ENCODE results near the gene OTOF. TPM values are rescaled to one million over a fixed set of nuclear protein-coding genes. Genes with fewer than 3 reads are reported as not detected.

OTOF gene
- total RNA-seq, 1 experiment from 2014 or later, result 0.10 TPM

- intact Hi-C loops (cut with micrococcal nuclease), result no loop called here
- no TSS peak for BruUV-seq (replicated peaks)
- CTCF ChIA-PET, result no interaction called here
- H3K27ac ChIP-seq (ENCODE audit: low read depth, low read length), result no peak overlapping the region
- H3K9me3 ChIP-seq (ENCODE audit: control insufficient read depth in 1 of 2, insufficient read depth in 1 of 2, low read depth in 1 of 2, low read length in 2 of 2), result no peaks in the 10 kb centered on the region
- no peaks in the 10 kb centered on the region for H3K36me3 ChIP-seq (ENCODE audit: control insufficient read depth in 1 of 2, insufficient read depth in 2 of 2, low read length in 2 of 2)
- H3K4me1 ChIP-seq (ENCODE audit: control insufficient read depth in 1 of 2, insufficient read depth in 2 of 2, low read length in 2 of 2), result no peaks in the 10 kb centered on the region
- no peak overlapping the region for H3K4me3 ChIP-seq (replicated peaks in 1 of 2; ENCODE audit: low read depth in 1 of 2, low read length in 2 of 2)
- H2AFZ ChIP-seq (ENCODE audit: low read depth, low read length, poor library complexity, severe bottlenecking), result no peak overlapping the region
- no peak overlapping the region for H3K9ac ChIP-seq (ENCODE audit: low read length)
- ATAC-seq (no peak), DNase-seq (ENCODE audit: low read depth, low spot score) (no peak)
- H3K9me2 ChIP-seq (ENCODE audit: insufficient read depth), result no peaks in the 10 kb centered on the region
- no peaks in the 10 kb centered on the region for H3K79me2 ChIP-seq (ENCODE audit: insufficient read depth, low read length)
- TF ChIP-seq POLR2AphosphoS5 (IDR thresholded peaks at IDR 0.05; ENCODE audit: low read depth, low read length) (no peak), SIN3A (IDR thresholded peaks at IDR 0.05; ENCODE audit: low read depth) (no peak), MAX (IDR thresholded peaks at IDR 0.05) (no peak), CTCF (IDR thresholded peaks at IDR 0.05 in 2 of 3, conservative IDR thresholded peaks at IDR 0.05 in 1 of 3; ENCODE audit: borderline replicate concordance in 1 of 3, insufficient read depth in 1 of 3, low read depth in 2 of 3, low read length in 2 of 3) (no peak)
- POLR2A ChIA-PET, result no interaction called here
- RAD21 ChIA-PET (ENCODE audit: low non-redundant PET in 1 of 2, low total read pairs in 2 of 2, uncharacterized antibody in 2 of 2, unreplicated experiment in 2 of 2), result no interaction called here
- H3K4me2 ChIP-seq (ENCODE audit: low read length), result no peak overlapping the region
- no peaks in the 10 kb centered on the region for H3K27me3 ChIP-seq (ENCODE audit: insufficient read depth, low read length)
- H4K20me1 ChIP-seq (ENCODE audit: insufficient read depth), result no peaks in the 10 kb centered on the region
Observed at GRCh38 chr2:26430826-26431225, 47.1 kb downstream of the OTOF start.

GRCh38 chr2:26429779-26430578, 47.9 kb downstream of the OTOF start:
- no peak for DNase-seq (ENCODE audit: low read depth, low spot score)
- Histone ChIP-seq H2AFZ (ENCODE audit: low read depth, low read length, poor library complexity, severe bottlenecking) (no peak overlapping the region), H3K79me2 (ENCODE audit: insufficient read depth, low read length) (no peaks in the 10 kb centered on the region), H3K27me3 (ENCODE audit: insufficient read depth, low read length) (no peaks in the 10 kb centered on the region), H3K4me3 (replicated peaks in 1 of 2; ENCODE audit: low read depth in 1 of 2, low read length in 2 of 2) (no peak overlapping the region), H3K4me1 (ENCODE audit: control insufficient read depth in 1 of 2, insufficient read depth in 2 of 2, low read length in 2 of 2) (no peaks in the 10 kb centered on the region), H3K9ac (ENCODE audit: low read length) (no peak overlapping the region), H3K4me2 (ENCODE audit: low read length) (no peak overlapping the region), H3K36me3 (ENCODE audit: control insufficient read depth in 1 of 2, insufficient read depth in 2 of 2, low read length in 2 of 2) (no peaks in the 10 kb centered on the region), H3K27ac (ENCODE audit: low read depth, low read length) (no peak overlapping the region), H3K9me3 (ENCODE audit: control insufficient read depth in 1 of 2, insufficient read depth in 1 of 2, low read depth in 1 of 2, low read length in 2 of 2) (no peaks in the 10 kb centered on the region), H4K20me1 (ENCODE audit: insufficient read depth) (no peaks in the 10 kb centered on the region), H3K9me2 (ENCODE audit: insufficient read depth) (no peaks in the 10 kb centered on the region)
- ATAC-seq, result no peak
- intact Hi-C loops (cut with micrococcal nuclease), result no loop called here
- CTCF ChIA-PET, result no interaction called here
- RAD21 ChIA-PET (ENCODE audit: low non-redundant PET in 1 of 2, low total read pairs in 2 of 2, uncharacterized antibody in 2 of 2, unreplicated experiment in 2 of 2), result no interaction called here
- no TSS peak for BruUV-seq (replicated peaks)
- POLR2A ChIA-PET, result no interaction called here
- TF ChIP-seq SP1 (IDR thresholded peaks at IDR 0.05; ENCODE audit: low read depth) (no peak), ELF1 (IDR thresholded peaks at IDR 0.05; ENCODE audit: borderline replicate concordance, low read depth) (no peak), YY1 (IDR thresholded peaks at IDR 0.05; ENCODE audit: extremely low read depth, insufficient replicate concordance, low read depth, low read length) (no peak), TCF7L2 (IDR thresholded peaks at IDR 0.05; ENCODE audit: borderline replicate concordance, extremely low read depth, insufficient read depth, insufficient read length) (no peak), RAD21 (IDR thresholded peaks at IDR 0.05; ENCODE audit: low read depth) (no peak), EGR1 (IDR thresholded peaks at IDR 0.05; ENCODE audit: low read depth) (no peak), POLR2A (IDR thresholded peaks at IDR 0.05; ENCODE audit: borderline replicate concordance, extremely low read depth, insufficient read depth, insufficient read length) (no peak), CBX3 (IDR thresholded peaks at IDR 0.05; ENCODE audit: low read depth) (no peak), ATF3 (IDR thresholded peaks at IDR 0.05) (no peak), EZH2 (IDR thresholded peaks at IDR 0.05) (no peak), ZBTB33 (IDR thresholded peaks at IDR 0.05; ENCODE audit: extremely low read depth, insufficient replicate concordance, low read length) (no peak), ZFX (IDR thresholded peaks at IDR 0.05) (no peak), SIN3A (IDR thresholded peaks at IDR 0.05; ENCODE audit: low read depth) (no peak), POLR2AphosphoS5 (IDR thresholded peaks at IDR 0.05; ENCODE audit: low read depth, low read length) (no peak), FOSL1 (IDR thresholded peaks at IDR 0.05; ENCODE audit: low read depth) (no peak)

Data from HCT116 (cell line).